C1 segment of cervical spinal cord (tissue), 14 donors: ENCODE data around the gene NAA10.

Experiments used
- DNase-seq, 14 donors: peaks; one replicate each; lab custom pipeline; 2025; lab: John Stamatoyannopoulos, UW

NAA10 gene

GRCh38 chrX:153909980-153910360, 24.9 kb downstream of the NAA10 start:
- DNase-seq, result no peak

- peak in 1 of 14 donors; percentile 72 for DNase-seq
Measured at GRCh38 chrX:153909024-153909979, 25.5 kb downstream of the NAA10 start.

- DNase-seq, result peak in 1 of 14 donors; percentile 82
Measured at GRCh38 chrX:153908219-153908860, 26.5 kb downstream of the NAA10 start.

GRCh38 chrX:153907456-153907855, 27.4 kb downstream of the NAA10 start:
- no peak for DNase-seq

- DNase-seq, result no peak
Measured at GRCh38 chrX:153906126-153906917, 28.5 kb downstream of the NAA10 start.

- peak in 1 of 14 donors; percentile 80 for DNase-seq
Measured at GRCh38 chrX:153905481-153906095, 29.2 kb downstream of the NAA10 start.

GRCh38 chrX:153903991-153904957, 30.6 kb downstream of the NAA10 start, which contains the start of gene AVPR2:
AVPR2 (plus strand) TSS chrX:153904673; CDS start chrX:153905146, 473 bp downstream.
- no peak for DNase-seq

- DNase-seq, result peak in 1 of 14 donors; percentile 15
Measured at GRCh38 chrX:153903238-153903980, 31.4 kb downstream of the NAA10 start.

GRCh38 chrX:153902385-153902784, 32.5 kb downstream of the NAA10 start:
- DNase-seq, result no peak

- peak in 1 of 14 donors; percentile 36 for DNase-seq
Measured at GRCh38 chrX:153901753-153902140, 33.1 kb downstream of the NAA10 start.

- peak in 1 of 14 donors; percentile 36 for DNase-seq
Measured at GRCh38 chrX:153900831-153901752, 33.7 kb downstream of the NAA10 start.

GRCh38 chrX:153897899-153898298, 36.9 kb downstream of the NAA10 start:
- no peak for DNase-seq

- no peak for DNase-seq
Measured at GRCh38 chrX:153889123-153889522, 45.7 kb downstream of the NAA10 start.

GRCh38 chrX:153888344-153888743, 46.5 kb downstream of the NAA10 start:
- no peak for DNase-seq

GRCh38 chrX:153887385-153887784, 47.5 kb downstream of the NAA10 start:
- no peak for DNase-seq

GRCh38 chrX:153886915-153887314, 47.9 kb downstream of the NAA10 start:
- DNase-seq, result no peak

- DNase-seq, result peak in 1 of 14 donors; percentile 53
Measured at GRCh38 chrX:153885968-153886903, 48.6 kb downstream of the NAA10 start, which contains the start of gene L1CAM. L1CAM (minus strand) TSS chrX:153886173; CDS start chrX:153875836, 10,337 bp downstream.
